ENCODE measurements around the gene MAZ.
"Not testable (repeated sequence)": the region's sequence is repeated elsewhere in the genome, so short reads cannot be mapped to it uniquely, and the experiment has no call there.

Gene MAZ

DNA sequence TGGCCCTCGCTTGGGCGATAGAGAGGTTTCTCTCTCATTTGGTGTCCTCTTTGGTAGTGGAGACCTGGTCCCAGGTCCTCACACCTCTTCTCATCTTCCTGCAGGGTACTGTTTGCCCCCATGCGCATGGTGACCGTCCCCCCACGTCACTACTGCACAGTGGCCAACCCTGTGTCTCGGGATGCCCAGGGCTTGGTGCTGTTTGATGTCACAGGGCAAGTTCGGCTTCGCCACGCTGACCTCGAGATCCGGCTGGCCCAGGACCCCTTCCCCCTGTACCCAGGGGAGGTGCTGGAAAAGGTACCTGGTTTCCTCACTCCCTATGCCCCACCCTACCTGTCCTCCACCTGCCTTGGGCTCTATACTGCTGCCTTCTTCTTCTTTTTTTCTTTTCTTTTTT lies 24.4 kb downstream of the MAZ start:
- no peaks in the 10 kb centered on the region for H4K20me1 ChIP-seq (ENCODE audit: insufficient read depth, low read length, poor library complexity, severe bottlenecking)

DNA sequence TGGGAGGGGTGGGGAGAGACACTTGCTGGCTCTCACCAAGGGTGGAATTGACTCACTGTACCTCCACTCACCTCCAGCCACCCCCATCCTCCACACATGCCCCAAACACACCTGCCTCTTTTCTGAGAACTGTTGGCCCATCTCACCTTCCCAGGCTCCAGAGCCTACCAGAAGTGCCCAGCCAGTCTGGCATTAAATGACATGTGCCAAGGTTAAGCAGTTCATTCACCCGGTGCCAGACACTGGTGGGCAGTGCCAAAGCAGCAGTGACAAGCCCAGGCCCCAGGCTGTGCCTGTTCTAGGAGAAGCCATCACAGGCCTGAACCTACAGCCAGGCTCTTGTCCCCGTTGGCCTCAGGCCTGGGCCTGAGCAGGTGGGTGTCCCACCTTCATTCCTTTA lies 25.2 kb downstream of the MAZ start:
- no peak overlapping the region for H3K9ac ChIP-seq (ENCODE audit: low read depth, low read length, poor library complexity, severe bottlenecking)
- no peak overlapping the region for H3K4me3 ChIP-seq (ENCODE audit: low read length, poor library complexity, severe bottlenecking)
- no peaks in the 10 kb centered on the region for H3K27me3 ChIP-seq (ENCODE audit: insufficient read depth, low read length, poor library complexity, severe bottlenecking)
- H3F3A ChIP-seq (ENCODE audit: low read depth): no peaks in the 10 kb centered on the region
- H3K4me2 ChIP-seq (ENCODE audit: low read depth, low read length, poor library complexity, severe bottlenecking): no peak overlapping the region
- no peaks in the 10 kb centered on the region for H4K20me1 ChIP-seq (ENCODE audit: insufficient read depth, low read length, poor library complexity, severe bottlenecking)
- no peak overlapping the region for H2AFZ ChIP-seq (ENCODE audit: low read length)
- H3K9me2 ChIP-seq (replicated peaks; ENCODE audit: low read depth, low read length): no peaks in the 10 kb centered on the region
- H3K36me3 ChIP-seq (ENCODE audit: insufficient read depth, low read length): no peaks in the 10 kb centered on the region
- H3K9me3 ChIP-seq (ENCODE audit: insufficient read depth, low read depth, low read length): no peaks in the 10 kb centered on the region
- TF ChIP-seq, protein P1, sequence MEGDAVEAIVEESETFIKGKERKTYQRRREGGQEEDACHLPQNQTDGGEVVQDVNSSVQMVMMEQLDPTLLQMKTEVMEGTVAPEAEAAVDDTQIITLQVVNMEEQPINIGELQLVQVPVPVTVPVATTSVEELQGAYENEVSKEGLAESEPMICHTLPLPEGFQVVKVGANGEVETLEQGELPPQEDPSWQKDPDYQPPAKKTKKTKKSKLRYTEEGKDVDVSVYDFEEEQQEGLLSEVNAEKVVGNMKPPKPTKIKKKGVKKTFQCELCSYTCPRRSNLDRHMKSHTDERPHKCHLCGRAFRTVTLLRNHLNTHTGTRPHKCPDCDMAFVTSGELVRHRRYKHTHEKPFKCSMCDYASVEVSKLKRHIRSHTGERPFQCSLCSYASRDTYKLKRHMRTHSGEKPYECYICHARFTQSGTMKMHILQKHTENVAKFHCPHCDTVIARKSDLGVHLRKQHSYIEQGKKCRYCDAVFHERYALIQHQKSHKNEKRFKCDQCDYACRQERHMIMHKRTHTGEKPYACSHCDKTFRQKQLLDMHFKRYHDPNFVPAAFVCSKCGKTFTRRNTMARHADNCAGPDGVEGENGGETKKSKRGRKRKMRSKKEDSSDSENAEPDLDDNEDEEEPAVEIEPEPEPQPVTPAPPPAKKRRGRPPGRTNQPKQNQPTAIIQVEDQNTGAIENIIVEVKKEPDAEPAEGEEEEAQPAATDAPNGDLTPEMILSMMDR (conservative IDR thresholded peaks at IDR 0.05; ENCODE audit: low read length): no peak
- TF ChIP-seq EZH2phosphoT487 (IDR thresholded peaks at IDR 0.05; ENCODE audit: borderline replicate concordance): no peak
- H3K79me2 ChIP-seq (ENCODE audit: insufficient read depth, low read length): no peaks in the 10 kb centered on the region
- no peaks in the 10 kb centered on the region for H3K4me1 ChIP-seq (ENCODE audit: insufficient read depth, low read length, poor library complexity, severe bottlenecking)

More for the DNA sequence above, 24.4 kb downstream of the MAZ start:
- no peak for TF ChIP-seq EZH2phosphoT487 (IDR thresholded peaks at IDR 0.05; ENCODE audit: borderline replicate concordance)
- TF ChIP-seq, protein P1 (conservative IDR thresholded peaks at IDR 0.05; ENCODE audit: low read length): no peak
- H3K4me2 ChIP-seq (ENCODE audit: low read depth, low read length, poor library complexity, severe bottlenecking): no peak overlapping the region
- H3K9ac ChIP-seq (ENCODE audit: low read depth, low read length, poor library complexity, severe bottlenecking): no peak overlapping the region
- no peaks in the 10 kb centered on the region for H3K36me3 ChIP-seq (ENCODE audit: insufficient read depth, low read length)
- H3K9me2 ChIP-seq (replicated peaks; ENCODE audit: low read depth, low read length): no peaks in the 10 kb centered on the region
- no peaks in the 10 kb centered on the region for H3K79me2 ChIP-seq (ENCODE audit: insufficient read depth, low read length)
- H3K27me3 ChIP-seq (ENCODE audit: insufficient read depth, low read length, poor library complexity, severe bottlenecking): no peaks in the 10 kb centered on the region
- no peak overlapping the region for H3K4me3 ChIP-seq (ENCODE audit: low read length, poor library complexity, severe bottlenecking)
- H3K4me1 ChIP-seq (ENCODE audit: insufficient read depth, low read length, poor library complexity, severe bottlenecking): no peaks in the 10 kb centered on the region
- H3K9me3 ChIP-seq (ENCODE audit: insufficient read depth, low read depth, low read length): no peaks in the 10 kb centered on the region
- H2AFZ ChIP-seq (ENCODE audit: low read length): no peak overlapping the region
- H3F3A ChIP-seq (ENCODE audit: low read depth): no peaks in the 10 kb centered on the region

DNA sequence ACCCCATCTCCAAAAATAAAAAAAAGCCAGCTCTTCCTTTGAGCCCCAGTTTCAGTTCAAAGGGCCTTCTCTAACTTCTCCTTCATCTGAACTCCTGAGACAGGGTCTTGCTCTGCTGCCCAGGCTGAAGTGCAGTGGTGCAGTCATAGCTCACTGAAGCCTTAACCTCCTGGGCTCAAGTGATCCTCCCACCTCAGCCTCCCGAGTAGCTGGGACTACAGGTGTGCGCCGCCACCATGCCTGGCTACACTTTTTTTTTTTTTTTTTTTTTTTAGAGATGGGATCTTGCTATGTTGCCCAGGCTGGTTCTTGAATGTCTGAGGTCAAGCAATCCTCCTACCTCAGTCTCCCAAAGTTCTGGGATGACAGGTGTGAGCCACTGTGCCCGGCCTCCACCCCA lies 26.9 kb downstream of the MAZ start:
- not testable (repeated sequence) for H3K4me3 ChIP-seq (ENCODE audit: low read length, poor library complexity, severe bottlenecking); H4K20me1 ChIP-seq (ENCODE audit: insufficient read depth, low read length, poor library complexity, severe bottlenecking); H3K9me3 ChIP-seq (ENCODE audit: insufficient read depth, low read depth, low read length); H3K79me2 ChIP-seq (ENCODE audit: insufficient read depth, low read length); H3K9me2 ChIP-seq (replicated peaks; ENCODE audit: low read depth, low read length); H2AFZ ChIP-seq (ENCODE audit: low read length); H3K9ac ChIP-seq (ENCODE audit: low read depth, low read length, poor library complexity, severe bottlenecking); H3K4me2 ChIP-seq (ENCODE audit: low read depth, low read length, poor library complexity, severe bottlenecking); H3F3A ChIP-seq (ENCODE audit: low read depth); H3K36me3 ChIP-seq (ENCODE audit: insufficient read depth, low read length); H3K4me1 ChIP-seq (ENCODE audit: insufficient read depth, low read length, poor library complexity, severe bottlenecking); H3K27me3 ChIP-seq (ENCODE audit: insufficient read depth, low read length, poor library complexity, severe bottlenecking)

DNA sequence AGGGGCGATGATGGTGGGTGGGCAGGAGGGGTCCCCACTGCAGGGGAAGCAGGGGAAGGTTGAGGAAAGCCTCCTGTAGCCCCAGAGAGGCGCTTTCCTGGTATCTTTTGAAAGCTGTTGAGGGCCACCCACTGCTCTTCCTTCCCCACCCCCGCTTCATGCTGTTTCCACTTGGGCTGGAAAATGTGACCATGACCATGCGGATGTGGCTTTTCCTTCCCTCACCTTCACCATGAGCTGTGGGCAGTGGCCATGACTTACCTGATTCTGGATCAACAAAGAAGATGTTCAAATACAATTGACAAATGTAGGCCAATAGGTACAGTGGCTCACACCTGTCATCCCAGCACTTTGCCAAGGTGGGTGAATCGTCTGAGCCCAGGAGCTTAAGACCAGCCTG lies 27.8 kb downstream of the MAZ start:
- TF ChIP-seq, protein P1 (conservative IDR thresholded peaks at IDR 0.05; ENCODE audit: low read length): no peak
- no peak for TF ChIP-seq EZH2phosphoT487 (IDR thresholded peaks at IDR 0.05; ENCODE audit: borderline replicate concordance)
- Histone ChIP-seq H3K4me1 (ENCODE audit: insufficient read depth, low read length, poor library complexity, severe bottlenecking) (no peaks in the 10 kb centered on the region), H4K20me1 (ENCODE audit: insufficient read depth, low read length, poor library complexity, severe bottlenecking) (no peaks in the 10 kb centered on the region), H3K9me3 (ENCODE audit: insufficient read depth, low read depth, low read length) (no peaks in the 10 kb centered on the region), H3K4me2 (ENCODE audit: low read depth, low read length, poor library complexity, severe bottlenecking) (no peak overlapping the region), H3K79me2 (ENCODE audit: insufficient read depth, low read length) (no peaks in the 10 kb centered on the region), H3K9me2 (replicated peaks; ENCODE audit: low read depth, low read length) (no peaks in the 10 kb centered on the region), H3K36me3 (ENCODE audit: insufficient read depth, low read length) (no peaks in the 10 kb centered on the region), H3F3A (ENCODE audit: low read depth) (no peaks in the 10 kb centered on the region), H2AFZ (ENCODE audit: low read length) (no peak overlapping the region), H3K4me3 (ENCODE audit: low read length, poor library complexity, severe bottlenecking) (no peak overlapping the region), H3K9ac (ENCODE audit: low read depth, low read length, poor library complexity, severe bottlenecking) (no peak overlapping the region), H3K27me3 (ENCODE audit: insufficient read depth, low read length, poor library complexity, severe bottlenecking) (no peaks in the 10 kb centered on the region)

All from Loucy (cell line).